GM21786 (cell line): ENCODE data around the gene VSIG2.

ENCODE experiments used
- ATAC-seq: cut with Tn5 transposase; IDR thresholded peaks from one replicate; pipeline ENCODE4 v1.9.1; 2021; ENCODE audit not compliant: unreplicated experiment

Gene VSIG2

DNA sequence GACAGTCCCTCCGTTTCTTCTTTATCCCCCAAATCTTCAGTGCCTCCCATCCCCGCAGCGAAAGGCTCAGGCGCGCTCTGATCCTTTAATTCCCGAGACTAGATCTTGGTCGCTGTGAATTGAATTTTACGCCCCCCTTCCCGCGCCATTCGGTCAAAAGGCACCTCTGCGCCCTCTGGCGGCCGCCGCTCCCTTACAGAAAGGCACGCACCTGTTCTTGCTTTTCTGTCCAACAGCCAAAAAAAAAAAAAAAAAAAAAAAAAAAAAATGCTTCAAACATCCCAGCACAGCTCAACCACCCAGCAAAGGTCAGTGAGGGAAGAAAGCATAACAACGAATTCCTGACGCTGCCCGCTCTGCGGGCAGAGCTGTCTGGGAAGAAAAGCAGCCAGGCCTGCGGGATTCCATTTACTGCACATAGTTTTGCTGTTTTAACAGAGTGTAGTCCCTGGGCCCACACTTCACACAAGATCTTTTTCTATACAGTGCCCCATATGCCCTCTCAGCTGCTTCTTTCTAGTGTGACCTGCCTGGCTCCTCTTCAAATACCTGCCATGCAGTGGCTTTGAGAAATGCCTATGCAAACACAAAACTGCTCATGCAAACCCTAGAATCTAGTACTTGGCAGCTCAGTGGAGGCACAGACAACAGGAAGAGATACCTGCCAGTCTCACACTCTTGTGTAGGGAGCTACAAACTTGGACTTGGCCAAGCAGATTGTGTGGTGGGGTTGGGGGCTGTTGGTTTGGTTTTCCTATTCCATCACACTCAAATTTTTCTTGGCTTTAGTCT, 11.3 kb upstream of the VSIG2 start:
- ATAC-seq: peak; percentile 21

DNA sequence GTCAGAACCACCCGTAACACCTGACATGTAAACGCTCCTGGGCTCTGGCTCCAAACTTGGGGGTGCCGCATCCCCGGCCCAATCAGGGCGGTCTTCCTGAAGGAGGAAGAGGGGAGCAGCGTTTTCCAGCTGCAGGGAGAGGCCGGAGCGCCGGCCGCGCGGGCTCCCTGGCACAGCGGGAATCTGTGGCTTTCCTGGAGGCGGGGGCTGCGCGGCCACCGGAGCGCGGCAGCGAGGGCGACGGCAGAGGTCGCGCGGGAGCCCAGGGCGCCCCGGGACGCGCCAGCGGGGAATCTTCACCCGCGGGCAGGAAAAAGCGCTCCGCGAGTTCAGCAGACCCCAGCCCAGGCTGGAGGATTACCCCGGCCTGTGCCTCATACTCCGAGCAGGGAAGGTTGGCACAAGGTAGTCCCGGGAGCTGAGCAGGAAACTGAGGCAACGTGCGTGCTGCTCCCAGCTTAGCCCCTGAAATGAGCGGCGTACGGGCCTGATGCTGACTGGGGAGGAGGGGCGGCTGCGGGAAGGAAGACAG, 10.6 kb upstream of the VSIG2 start:
- ATAC-seq: peak; percentile 3

DNA sequence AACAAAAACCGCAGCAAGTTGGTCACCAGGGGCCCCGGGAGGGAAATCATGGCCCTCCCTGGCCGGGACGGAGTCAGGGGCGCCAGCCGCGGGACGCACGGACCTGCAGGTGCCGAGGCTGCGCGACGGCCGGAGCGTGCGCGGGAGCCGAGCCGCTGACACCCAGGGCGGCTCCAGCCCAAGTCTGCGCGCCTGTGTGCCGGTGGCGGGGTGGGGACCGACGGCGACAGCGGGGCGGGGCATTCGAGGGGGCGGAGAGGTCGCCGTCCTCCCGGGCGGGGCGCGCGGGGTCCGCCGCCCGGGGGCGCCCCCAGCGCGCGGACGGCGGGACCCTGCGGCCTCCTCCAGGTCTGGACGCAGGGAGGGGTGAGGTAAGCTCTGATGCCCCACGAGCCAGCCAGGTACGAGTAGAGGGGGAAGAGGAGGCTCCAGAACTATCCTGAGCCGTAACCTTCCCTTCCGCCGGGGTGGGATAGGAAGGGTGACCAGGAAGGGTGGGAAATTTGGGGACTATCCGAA, 10.1 kb upstream of the VSIG2 start, which contains the start of gene ESAM:
Gene ESAM (minus strand): TSS at position 186 of the 519 bp plus-strand sequence. CDS start 136 bp downstream, at position 50.
- peak; percentile 50 for ATAC-seq

GRCh38 chr11:124761301-124762104, 9.4 kb upstream of the VSIG2 start:
- no peak for ATAC-seq

DNA sequence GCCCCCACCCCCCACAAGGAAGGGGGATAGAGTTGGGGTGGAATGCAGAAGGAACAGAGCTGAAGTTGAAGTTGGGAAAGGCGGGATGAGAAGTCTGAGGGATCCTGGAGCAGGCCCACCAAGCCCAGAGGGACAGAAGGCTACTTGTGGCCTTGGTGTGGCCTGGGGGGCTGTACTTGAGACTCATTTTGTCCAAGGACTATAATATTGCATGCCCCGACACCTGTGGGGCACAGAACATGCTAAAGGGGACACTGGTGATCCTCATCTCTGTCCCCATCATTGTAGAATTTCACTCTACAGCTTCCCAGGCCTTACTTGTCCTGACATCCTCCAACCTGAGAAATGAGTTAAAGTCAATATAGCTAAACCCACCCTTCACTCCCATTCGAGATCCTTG, 8.8 kb upstream of the VSIG2 start:
- no peak for ATAC-seq

DNA sequence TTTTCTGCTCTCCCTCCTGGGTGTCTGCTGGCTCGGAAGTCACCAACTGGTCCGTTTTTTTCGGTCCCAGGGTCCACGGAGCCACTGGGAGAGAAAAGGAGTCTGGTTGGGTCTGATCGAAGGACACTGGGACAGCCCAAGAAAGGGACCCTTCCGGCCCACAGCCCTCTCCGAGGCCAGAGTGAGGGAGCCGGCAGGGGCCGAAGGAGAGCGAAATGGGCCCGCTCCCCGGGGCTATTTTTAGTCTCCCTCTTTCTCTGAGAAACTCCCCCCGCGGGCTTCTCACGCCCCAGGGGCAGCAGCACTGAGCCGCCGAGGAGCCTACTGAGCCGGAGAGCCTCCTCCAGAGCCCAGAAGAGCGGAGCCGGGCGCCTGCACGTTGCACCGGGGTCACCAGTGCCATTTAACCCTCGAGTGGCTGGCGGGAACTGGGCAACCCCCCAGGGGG, 8.2 kb upstream of the VSIG2 start:
- peak; percentile 25 for ATAC-seq

DNA sequence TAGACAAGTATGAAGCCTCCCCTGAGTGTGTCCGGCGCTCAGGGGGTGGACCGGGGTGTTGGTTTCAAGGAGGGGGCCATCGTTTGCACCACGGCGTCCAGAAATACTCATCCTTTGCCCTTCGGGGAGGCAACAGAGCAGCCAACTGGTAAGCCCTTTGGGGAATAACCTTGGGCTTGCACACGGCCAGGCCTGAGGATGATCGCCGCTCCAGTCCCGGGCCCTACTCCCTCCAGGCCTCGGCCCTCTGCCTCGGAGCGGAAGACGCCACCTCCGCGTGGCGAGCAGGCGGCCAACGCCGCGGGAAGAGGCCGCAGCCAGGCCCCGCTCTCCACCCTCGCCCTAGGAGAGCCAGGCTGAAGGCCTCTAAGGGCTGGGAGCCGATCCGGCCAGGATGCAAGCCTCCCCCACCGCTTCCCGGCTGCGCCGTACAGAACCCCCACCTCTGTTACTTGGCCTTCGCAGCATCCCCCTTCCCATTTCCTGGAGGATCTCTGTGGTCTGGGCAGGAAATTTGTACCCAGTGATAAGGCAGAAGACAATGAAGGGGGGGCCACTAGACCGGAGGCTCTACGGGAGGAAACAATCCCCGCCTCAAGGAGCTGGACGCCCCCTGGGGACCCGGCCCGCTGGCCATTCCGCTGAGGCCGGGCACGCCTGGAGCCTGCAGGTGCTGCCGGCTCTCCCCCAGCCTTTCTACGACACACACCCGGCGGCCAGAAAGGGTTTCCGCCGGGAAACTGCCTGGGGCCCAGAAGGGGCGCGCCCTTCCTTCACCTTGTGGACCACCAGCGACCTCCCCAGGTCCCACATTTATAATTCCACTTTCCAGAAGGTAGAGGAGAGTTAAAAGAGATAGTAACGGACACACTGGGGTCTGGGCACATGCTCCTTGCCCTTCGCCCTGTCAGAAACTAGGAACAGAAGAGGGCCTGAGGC, 7.5 kb upstream of the VSIG2 start:
- peak; percentile 5 for ATAC-seq

- ATAC-seq: peak; percentile 48
Observed at GRCh38 chr11:124758355-124759265, 6.6 kb upstream of the VSIG2 start.

- no peak for ATAC-seq
Observed at GRCh38 chr11:124757320-124757719, 5.3 kb upstream of the VSIG2 start.

DNA sequence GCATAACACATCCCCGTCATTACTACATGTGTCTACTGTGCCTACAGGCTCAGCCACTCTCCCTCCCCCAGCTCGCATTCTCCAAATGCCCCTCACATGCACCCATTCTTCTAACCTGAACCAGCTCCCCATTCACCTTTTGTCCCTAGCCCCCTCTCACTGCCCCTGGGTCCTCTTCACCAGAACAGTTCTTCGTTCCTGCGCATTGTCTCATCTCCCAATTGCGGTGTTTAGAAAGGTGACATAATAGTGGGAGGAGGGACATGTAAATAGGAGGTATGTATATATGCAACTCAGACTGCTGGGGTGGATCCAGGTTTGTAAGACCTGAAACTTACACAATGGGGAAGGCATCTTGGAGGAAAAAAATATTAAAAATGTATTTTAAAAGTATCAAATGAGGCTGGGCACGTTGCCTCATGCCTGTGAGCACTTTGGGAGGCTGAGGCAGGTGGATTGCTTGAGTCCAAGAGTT, 4.7 kb upstream of the VSIG2 start:
- no peak for ATAC-seq

DNA sequence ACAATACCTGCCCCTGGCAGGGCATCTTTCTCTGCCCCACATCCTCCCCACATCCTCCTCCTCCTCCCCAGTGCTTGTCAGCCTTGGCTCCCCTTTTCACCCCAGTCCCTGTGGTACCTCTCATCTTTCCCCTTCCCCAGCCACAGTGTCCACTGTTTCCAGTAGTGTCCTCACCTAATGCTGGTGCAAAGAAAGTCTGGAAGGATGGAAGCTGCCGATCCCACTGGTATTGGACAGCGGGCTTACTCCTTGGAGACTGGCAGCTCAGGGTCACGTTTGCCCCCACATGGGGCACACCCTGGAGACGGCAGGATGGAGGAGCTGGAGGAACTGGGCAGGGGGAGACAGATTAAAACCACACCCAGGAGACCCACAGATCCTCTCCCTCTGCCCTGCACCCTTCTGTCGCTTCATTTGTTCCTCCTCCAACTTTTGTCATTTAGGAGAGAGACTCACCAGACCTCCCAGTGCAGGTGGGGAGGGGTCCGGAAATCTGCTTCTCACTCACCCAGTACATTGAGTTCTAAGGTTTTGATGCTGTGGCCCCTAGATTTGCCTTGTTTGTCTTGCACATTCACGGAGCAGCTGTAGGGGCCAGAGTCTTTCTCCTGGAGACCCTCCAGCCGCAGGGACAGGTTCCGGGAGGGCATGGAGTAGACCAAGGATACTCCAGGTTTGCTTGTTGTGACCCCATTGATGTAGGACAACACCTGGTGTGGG, 4.1 kb upstream of the VSIG2 start:
- ATAC-seq: no peak

- ATAC-seq: no peak
Observed at GRCh38 chr11:124754710-124755109, 2.7 kb upstream of the VSIG2 start.

DNA sequence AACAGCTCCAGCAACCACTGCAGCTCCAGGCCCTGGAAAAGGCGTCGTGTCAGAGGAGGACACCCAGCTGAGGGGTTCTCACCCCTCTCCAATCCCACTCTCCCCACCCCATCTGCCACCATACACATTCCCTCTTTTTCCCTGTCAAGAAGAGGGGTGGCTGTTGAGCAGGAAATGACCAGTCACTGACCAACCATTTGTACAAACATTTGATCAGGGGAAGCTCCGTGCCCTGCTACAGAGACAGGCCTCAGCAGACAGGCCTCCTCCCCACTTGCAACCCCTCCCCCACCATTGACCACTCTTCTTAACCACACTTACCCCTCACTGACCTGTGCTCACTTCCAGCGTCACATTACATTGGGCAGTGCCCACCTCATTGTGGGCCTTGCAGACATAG, 2.3 kb upstream of the VSIG2 start:
- no peak for ATAC-seq

DNA sequence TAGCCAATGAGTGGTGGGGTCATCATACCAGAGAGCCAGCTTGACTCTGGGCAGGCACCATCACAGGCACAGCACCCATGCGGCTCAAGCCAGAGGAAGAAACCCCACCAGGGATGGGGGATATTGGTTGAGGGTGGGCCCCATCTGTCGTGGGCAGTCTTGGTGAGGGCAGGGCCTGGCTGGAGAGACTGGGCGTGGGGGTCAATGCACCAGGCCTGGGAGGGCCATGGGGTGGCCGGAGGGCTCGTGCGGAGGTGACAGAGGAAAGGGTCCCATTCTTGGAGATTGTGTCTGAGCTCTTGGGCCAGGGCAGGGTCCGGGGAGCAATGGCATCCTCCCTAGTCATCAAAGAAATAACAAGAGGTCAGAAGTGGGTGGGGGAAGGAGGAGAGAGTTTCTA, 1.6 kb upstream of the VSIG2 start:
- no peak for ATAC-seq

GRCh38 chr11:124753205-124753604, 1.1 kb upstream of the VSIG2 start:
- ATAC-seq: no peak

DNA sequence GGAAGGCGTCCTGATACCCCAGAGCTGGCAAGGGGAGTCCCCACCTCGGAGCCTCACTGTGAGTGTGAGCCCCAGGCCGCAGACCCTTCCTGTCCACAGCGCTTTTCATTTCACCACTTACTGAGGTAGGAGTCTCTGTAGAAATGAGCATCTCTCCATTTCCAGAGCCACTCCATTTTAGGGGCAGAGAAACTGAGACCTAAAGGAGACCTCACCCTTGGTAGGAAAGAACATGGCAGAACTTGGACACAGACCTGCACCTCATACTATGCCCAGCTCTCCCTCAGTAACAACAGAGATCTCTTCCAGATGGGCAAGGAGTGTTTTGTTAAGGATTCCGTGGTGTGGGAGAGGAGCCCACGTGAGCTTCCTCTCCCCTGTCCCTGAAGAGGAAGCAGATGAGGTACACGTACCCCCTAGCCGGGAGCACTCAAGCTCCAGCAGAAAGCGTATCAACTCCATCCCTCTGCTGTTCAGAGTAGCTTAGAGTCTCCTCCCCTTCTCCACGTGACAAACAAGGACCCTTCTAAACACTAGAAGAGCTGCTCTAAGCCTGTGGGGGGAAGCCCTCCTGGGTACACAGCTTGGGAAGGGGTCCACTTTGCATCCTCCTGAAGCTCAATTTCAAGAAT, 532 bp upstream of the VSIG2 start:
- ATAC-seq: no peak

DNA sequence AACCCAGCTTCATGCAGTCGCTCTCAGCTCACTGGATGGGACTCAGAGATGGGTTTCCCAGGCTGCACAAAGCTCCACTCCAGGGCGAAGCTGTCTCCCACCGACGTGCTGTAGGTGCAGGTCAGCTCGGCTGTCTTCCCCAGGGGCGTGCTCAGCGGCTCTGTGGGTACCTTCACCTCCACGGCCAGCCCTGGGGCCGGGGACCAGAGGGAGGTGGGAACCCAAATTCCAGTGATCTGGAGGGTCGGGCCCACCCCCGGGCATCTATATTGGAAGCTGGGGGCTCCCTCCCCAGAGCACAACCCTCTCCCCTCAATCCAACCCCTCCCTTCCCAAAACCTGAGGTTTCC, 689 bp downstream of the VSIG2 start:
- ATAC-seq: no peak

DNA sequence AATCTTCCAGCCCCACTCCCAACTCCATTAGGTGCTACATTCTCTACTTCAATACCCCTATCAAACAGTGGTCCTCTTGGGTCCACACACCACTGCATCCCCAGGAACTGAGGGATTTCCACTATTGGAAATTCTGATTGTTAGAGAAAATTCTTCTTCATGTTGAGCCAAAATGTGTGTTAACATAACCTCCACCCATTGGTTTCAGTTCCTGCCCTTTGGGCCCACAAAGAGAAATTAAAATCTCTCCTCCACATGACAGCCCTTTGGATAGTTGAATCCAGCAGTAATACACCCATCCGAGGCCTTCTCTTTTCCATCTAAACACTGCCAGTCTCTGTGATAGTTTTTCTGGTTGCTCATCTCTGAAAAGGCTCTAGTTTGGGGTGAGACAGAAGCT, 2.1 kb downstream of the VSIG2 start:
- ATAC-seq: no peak
